SKM-1 treated with dmso at 0.1 percent for 144 hours (cell line): ENCODE data around the gene IFIT3.
A peak's percentile ranks its signal among the peaks of the same experiment; 100 is the strongest.
"Not testable (repeated sequence)": the region's sequence is repeated elsewhere in the genome, so short reads cannot be mapped to it uniquely, and the experiment has no call there.

Experiments used
- DNase-seq: peaks from one replicate; lab custom pipeline; 2025; ENCODE audit not compliant: unreplicated experiment; lab: John Stamatoyannopoulos, UW

The IFIT3 gene

GRCh38 chr10:89332123-89332633 lies 4.4 kb downstream of the IFIT3 start:
- DNase-seq = no peak

GRCh38 chr10:89335226-89335625 lies 7.4 kb downstream of the IFIT3 start:
- DNase-seq = no peak

GRCh38 chr10:89336241-89336640 lies 8.4 kb downstream of the IFIT3 start:
- DNase-seq = no peak

- no peak for DNase-seq
These were observed 9.7 kb downstream of the IFIT3 start for GRCh38 chr10:89337484-89337883.

GRCh38 chr10:89338713-89339112 lies 10.9 kb downstream of the IFIT3 start:
- no peak for DNase-seq

GRCh38 chr10:89339875-89340274 lies 12.1 kb downstream of the IFIT3 start:
- DNase-seq = no peak

GRCh38 chr10:89341649-89342048 lies 13.9 kb downstream of the IFIT3 start:
- no peak for DNase-seq

GRCh38 chr10:89342206-89342958 lies 14.6 kb downstream of the IFIT3 start:
- DNase-seq = no peak

- no peak for DNase-seq
These were observed 15.4 kb downstream of the IFIT3 start for GRCh38 chr10:89343089-89343767.

GRCh38 chr10:89344156-89344555 lies 16.4 kb downstream of the IFIT3 start:
- no peak for DNase-seq

GRCh38 chr10:89345367-89346000 lies 17.7 kb downstream of the IFIT3 start:
- DNase-seq = no peak

GRCh38 chr10:89346405-89347254 lies 18.8 kb downstream of the IFIT3 start:
- peak; percentile 36 for DNase-seq

- no peak for DNase-seq
These were observed 20.1 kb downstream of the IFIT3 start for GRCh38 chr10:89347701-89348457.

GRCh38 chr10:89348481-89348880 lies 20.7 kb downstream of the IFIT3 start:
- DNase-seq = no peak

- DNase-seq = no peak
These were observed 21.2 kb downstream of the IFIT3 start for GRCh38 chr10:89348975-89349374.

GRCh38 chr10:89350631-89351315 lies 23.0 kb downstream of the IFIT3 start:
- DNase-seq = not testable (repeated sequence)

- no peak for DNase-seq
These were observed 23.6 kb downstream of the IFIT3 start for GRCh38 chr10:89351412-89351779.

GRCh38 chr10:89351780-89352597 lies 24.2 kb downstream of the IFIT3 start:
- DNase-seq = no peak

GRCh38 chr10:89352802-89353201 lies 25.0 kb downstream of the IFIT3 start:
- no peak for DNase-seq
